ENCODE data around the gene KRT9.
"Not testable (repeated sequence)": the region's sequence is repeated elsewhere in the genome, so short reads cannot be mapped to it uniquely, and the experiment has no call there.

Gene KRT9

GRCh38 chr17:41617698-41618097, 45.8 kb upstream of the KRT9 start:
- no peak for DNase-seq (ENCODE audit: low spot score)
- TF ChIP-seq, protein P1, sequence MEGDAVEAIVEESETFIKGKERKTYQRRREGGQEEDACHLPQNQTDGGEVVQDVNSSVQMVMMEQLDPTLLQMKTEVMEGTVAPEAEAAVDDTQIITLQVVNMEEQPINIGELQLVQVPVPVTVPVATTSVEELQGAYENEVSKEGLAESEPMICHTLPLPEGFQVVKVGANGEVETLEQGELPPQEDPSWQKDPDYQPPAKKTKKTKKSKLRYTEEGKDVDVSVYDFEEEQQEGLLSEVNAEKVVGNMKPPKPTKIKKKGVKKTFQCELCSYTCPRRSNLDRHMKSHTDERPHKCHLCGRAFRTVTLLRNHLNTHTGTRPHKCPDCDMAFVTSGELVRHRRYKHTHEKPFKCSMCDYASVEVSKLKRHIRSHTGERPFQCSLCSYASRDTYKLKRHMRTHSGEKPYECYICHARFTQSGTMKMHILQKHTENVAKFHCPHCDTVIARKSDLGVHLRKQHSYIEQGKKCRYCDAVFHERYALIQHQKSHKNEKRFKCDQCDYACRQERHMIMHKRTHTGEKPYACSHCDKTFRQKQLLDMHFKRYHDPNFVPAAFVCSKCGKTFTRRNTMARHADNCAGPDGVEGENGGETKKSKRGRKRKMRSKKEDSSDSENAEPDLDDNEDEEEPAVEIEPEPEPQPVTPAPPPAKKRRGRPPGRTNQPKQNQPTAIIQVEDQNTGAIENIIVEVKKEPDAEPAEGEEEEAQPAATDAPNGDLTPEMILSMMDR (IDR thresholded peaks at IDR 0.05; ENCODE audit: borderline replicate concordance, control extremely low read depth, extremely low read depth, insufficient read depth, missing control alignments) = no peak
- in situ Hi-C loops (cut with MboI; ENCODE audit: low sequenced_read_pairs, unreplicated experiment) = no loop called here

GRCh38 chr17:41617136-41617535, 45.3 kb upstream of the KRT9 start:
- DNase-seq (ENCODE audit: low spot score) = no peak
- TF ChIP-seq, protein P1 (IDR thresholded peaks at IDR 0.05; ENCODE audit: borderline replicate concordance, control extremely low read depth, extremely low read depth, insufficient read depth, missing control alignments) = no peak
- in situ Hi-C loops (cut with MboI; ENCODE audit: low sequenced_read_pairs, unreplicated experiment) = no loop called here

GRCh38 chr17:41616486-41616885, 44.6 kb upstream of the KRT9 start:
- DNase-seq (ENCODE audit: low spot score); in situ Hi-C loops (cut with MboI; ENCODE audit: low sequenced_read_pairs, unreplicated experiment): not testable (repeated sequence)

- no peak for DNase-seq (ENCODE audit: low spot score)
- in situ Hi-C loops (cut with MboI; ENCODE audit: low sequenced_read_pairs, unreplicated experiment) = no loop called here
- TF ChIP-seq, protein P1 (IDR thresholded peaks at IDR 0.05; ENCODE audit: borderline replicate concordance, control extremely low read depth, extremely low read depth, insufficient read depth, missing control alignments) = no peak
Measured at GRCh38 chr17:41615454-41615853, 43.6 kb upstream of the KRT9 start.

DNA sequence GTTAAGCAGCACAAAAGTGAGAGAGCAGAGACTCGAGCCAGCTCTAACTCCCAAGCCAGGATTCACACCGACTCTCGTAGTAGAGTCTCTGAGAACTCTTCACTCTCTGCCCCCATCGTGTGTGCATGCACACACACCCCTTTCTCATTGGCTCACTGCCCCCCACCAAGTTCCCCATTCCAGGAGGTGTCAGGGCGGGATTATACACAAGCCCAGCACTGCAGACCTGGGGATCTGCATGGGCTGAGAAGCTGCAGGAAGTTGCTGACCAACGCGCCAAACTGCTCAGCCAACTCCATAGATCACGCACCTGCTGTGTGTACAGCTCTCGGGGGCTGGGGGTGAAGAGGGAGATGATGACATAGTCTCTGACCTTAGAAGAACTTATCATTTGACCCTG, 42.9 kb upstream of the KRT9 start:
- DNase-seq (ENCODE audit: low spot score); in situ Hi-C loops (cut with MboI; ENCODE audit: low sequenced_read_pairs, unreplicated experiment): not testable (repeated sequence)

DNA sequence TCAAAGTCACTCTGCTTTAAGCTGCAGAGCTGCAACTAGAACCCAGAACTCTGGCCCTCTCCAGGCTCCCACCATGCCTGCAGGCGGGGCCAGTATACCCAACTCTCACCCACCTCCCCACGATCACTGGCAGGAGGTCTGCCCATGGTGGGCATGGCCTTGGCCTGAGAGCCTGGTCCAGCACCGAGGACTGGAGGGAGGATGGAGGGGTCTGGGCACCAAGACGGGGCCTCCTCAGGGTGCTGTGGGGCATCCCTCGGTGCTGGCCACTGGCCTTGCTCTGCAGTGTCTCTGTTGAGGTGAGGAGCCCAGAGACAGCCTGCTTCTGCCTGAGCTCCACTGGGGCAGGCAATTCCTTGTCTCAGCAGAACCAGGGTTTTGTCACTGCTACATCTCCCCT, 42.2 kb upstream of the KRT9 start:
- DNase-seq (ENCODE audit: low spot score) = no peak
- in situ Hi-C loops (cut with MboI; ENCODE audit: low sequenced_read_pairs, unreplicated experiment) = no loop called here
- TF ChIP-seq, protein P1 (IDR thresholded peaks at IDR 0.05; ENCODE audit: borderline replicate concordance, control extremely low read depth, extremely low read depth, insufficient read depth, missing control alignments) = no peak

- no peak for DNase-seq (ENCODE audit: low spot score)
- in situ Hi-C loops (cut with MboI; ENCODE audit: low sequenced_read_pairs, unreplicated experiment) = no loop called here
- TF ChIP-seq, protein P1 (IDR thresholded peaks at IDR 0.05; ENCODE audit: borderline replicate concordance, control extremely low read depth, extremely low read depth, insufficient read depth, missing control alignments) = no peak
Measured at GRCh38 chr17:41613277-41614082, 41.6 kb upstream of the KRT9 start.

GRCh38 chr17:41612376-41613160, 40.7 kb upstream of the KRT9 start, which contains the start of gene KRT16:
Gene KRT16, minus strand, starts transcription at chr17:41612767. Its CDS starts 79 bp downstream, at chr17:41612688.
- in situ Hi-C loops (cut with MboI; ENCODE audit: low sequenced_read_pairs, unreplicated experiment); DNase-seq (ENCODE audit: low spot score): not testable (repeated sequence)

Measured in GM13976 (cell line).